Effector memory CD4-positive, alpha-beta T cell (primary cell): ENCODE results near the gene CALR.
"Not testable (repeated sequence)": the region's sequence is repeated elsewhere in the genome, so short reads cannot be mapped to it uniquely, and the experiment has no call there.

Experiments
- DNase-seq, 3 donors: peaks; one replicate each; pipeline ENCODE4 v3.0.0-alpha.2; 2020
- H3K27ac ChIP-seq: 2 replicates; pipeline ENCODE4 v1.7.0; 2013; ENCODE audit warnings: mild to moderate bottlenecking, low read length, moderate library complexity; ENCODE audit not compliant: insufficient read depth, poor library complexity, severe bottlenecking
- H3K27me3 ChIP-seq: replicated peaks from 2 replicates; pipeline ENCODE4 v1.7.0; 2013; ENCODE audit warnings: mild to moderate bottlenecking, low read length; ENCODE audit not compliant: insufficient read depth, control insufficient read depth, poor library complexity, severe bottlenecking
- H3K36me3 ChIP-seq: 2 replicates; pipeline ENCODE4 v1.7.0; 2013; ENCODE audit warnings: mild to moderate bottlenecking, low read length, moderate library complexity; ENCODE audit not compliant: control insufficient read depth, insufficient read depth
- H3K4me1 ChIP-seq: 2 replicates; pipeline ENCODE4 v1.7.0; 2013; ENCODE audit warnings: low read length, mild to moderate bottlenecking; ENCODE audit not compliant: control insufficient read depth, insufficient read depth, poor library complexity, severe bottlenecking
- H3K4me3 ChIP-seq: 2 replicates; pipeline ENCODE4 v1.7.0; 2013; ENCODE audit warnings: low read length, low read depth, mild to moderate bottlenecking; ENCODE audit not compliant: insufficient read depth, poor library complexity, severe bottlenecking
- H3K9me3 ChIP-seq: 2 replicates; pipeline ENCODE4 v1.7.0; 2013; ENCODE audit warnings: mild to moderate bottlenecking, low read length, moderate library complexity; ENCODE audit not compliant: control insufficient read depth

Gene CALR

GRCh38 chr19:12913011-12913561 lies 25.3 kb upstream of the CALR start:
- no peak for DNase-seq
- Histone ChIP-seq H3K36me3 (no peaks in the 10 kb centered on the region), H3K9me3 (no peaks in the 10 kb centered on the region), H3K27me3 (no peaks in the 10 kb centered on the region), H3K4me1 (peaks cover 14% of the 10 kb centered on the region), H3K4me3 (no peak overlapping the region), H3K27ac (no peak overlapping the region)

- peak overlapping the region; percentile 7 for H3K4me3 ChIP-seq
- H3K27ac ChIP-seq: peak overlapping the region; percentile 52
- H3K36me3 ChIP-seq: no peaks in the 10 kb centered on the region
- no peaks in the 10 kb centered on the region for H3K9me3 ChIP-seq
- DNase-seq: peak in 1 of 3 donors; percentile 29
- H3K27me3 ChIP-seq: no peaks in the 10 kb centered on the region
- H3K4me1 ChIP-seq: peaks cover 18% of the 10 kb centered on the region
Measured at GRCh38 chr19:12913851-12914690, 24.3 kb upstream of the CALR start.

GRCh38 chr19:12915860-12916259 lies 22.5 kb upstream of the CALR start:
- not testable (repeated sequence) for H3K27ac ChIP-seq, H3K36me3 ChIP-seq, H3K4me3 ChIP-seq, H3K27me3 ChIP-seq, DNase-seq, H3K9me3 ChIP-seq
- peaks cover 19% of the 10 kb centered on the region for H3K4me1 ChIP-seq

- H3K4me1 ChIP-seq: peaks cover 19% of the 10 kb centered on the region
- no peak overlapping the region for H3K4me3 ChIP-seq
- no peak overlapping the region for H3K27ac ChIP-seq
- peaks cover 11% of the 10 kb centered on the region for H3K36me3 ChIP-seq
- H3K9me3 ChIP-seq: no peaks in the 10 kb centered on the region
- no peak for DNase-seq
- H3K27me3 ChIP-seq: no peaks in the 10 kb centered on the region
Measured at GRCh38 chr19:12918253-12918652, 20.2 kb upstream of the CALR start.

GRCh38 chr19:12921047-12921446 lies 17.4 kb upstream of the CALR start:
- no peak for DNase-seq
- no peaks in the 10 kb centered on the region for H3K27me3 ChIP-seq

GRCh38 chr19:12922959-12923358 lies 15.4 kb upstream of the CALR start:
- Histone ChIP-seq H3K4me3 (no peak overlapping the region), H3K27me3 (no peaks in the 10 kb centered on the region), H3K4me1 (peaks cover 5% of the 10 kb centered on the region), H3K27ac (no peak overlapping the region), H3K9me3 (no peaks in the 10 kb centered on the region), H3K36me3 (peaks cover 47% of the 10 kb centered on the region)
- no peak for DNase-seq

More at GRCh38 chr19:12921047-12921446, 17.4 kb upstream of the CALR start:
- Histone ChIP-seq H3K4me3 (no peak overlapping the region), H3K4me1 (peaks cover 5% of the 10 kb centered on the region), H3K9me3 (no peaks in the 10 kb centered on the region), H3K36me3 (peaks cover 33% of the 10 kb centered on the region), H3K27ac (no peak overlapping the region)

GRCh38 chr19:12924621-12925310 lies 13.6 kb upstream of the CALR start:
- Histone ChIP-seq H3K27me3 (no peaks in the 10 kb centered on the region), H3K9me3 (no peaks in the 10 kb centered on the region), H3K4me1 (no peaks in the 10 kb centered on the region), H3K36me3 (peaks cover 61% of the 10 kb centered on the region), H3K27ac (no peak overlapping the region), H3K4me3 (no peak overlapping the region)
- DNase-seq: no peak

- no peaks in the 10 kb centered on the region for H3K9me3 ChIP-seq
- H3K36me3 ChIP-seq: peaks cover 43% of the 10 kb centered on the region
- no peaks in the 10 kb centered on the region for H3K27me3 ChIP-seq
- H3K4me1 ChIP-seq: peaks cover 8% of the 10 kb centered on the region
- no peak overlapping the region for H3K27ac ChIP-seq
- DNase-seq: no peak
- no peak overlapping the region for H3K4me3 ChIP-seq
Measured at GRCh38 chr19:12930002-12930645, 8.3 kb upstream of the CALR start.

GRCh38 chr19:12932392-12933286 lies 5.8 kb upstream of the CALR start:
- DNase-seq: no peak
- no peaks in the 10 kb centered on the region for H3K27me3 ChIP-seq

More at GRCh38 chr19:12932392-12933286, 5.8 kb upstream of the CALR start:
- no peaks in the 10 kb centered on the region for H3K9me3 ChIP-seq
- H3K4me3 ChIP-seq: peak overlapping the region; percentile 76
- peaks cover 27% of the 10 kb centered on the region for H3K36me3 ChIP-seq
- H3K27ac ChIP-seq: no peak overlapping the region
- peaks cover 12% of the 10 kb centered on the region for H3K4me1 ChIP-seq
